GM18861 (cell line): Measurements from ENCODE around the gene SPG7.

Experiments used
- ATAC-seq: cut with Tn5 transposase; IDR thresholded peaks from one replicate; pipeline ENCODE4 v1.9.1; 2021; ENCODE audit not compliant: unreplicated experiment

SPG7 gene

GRCh38 chr16:89545831-89546574 lies 37.8 kb downstream of the SPG7 start:
- ATAC-seq, result no peak

GRCh38 chr16:89546781-89547180 lies 38.6 kb downstream of the SPG7 start:
- ATAC-seq, result no peak

GRCh38 chr16:89547291-89547690 lies 39.1 kb downstream of the SPG7 start:
- no peak for ATAC-seq

- ATAC-seq, result no peak
These were observed 39.7 kb downstream of the SPG7 start for GRCh38 chr16:89547860-89548259.

GRCh38 chr16:89548344-89549006 lies 40.3 kb downstream of the SPG7 start:
- no peak for ATAC-seq

- ATAC-seq, result no peak
These were observed 41.0 kb downstream of the SPG7 start for GRCh38 chr16:89549007-89549700.

GRCh38 chr16:89550421-89551007 lies 42.3 kb downstream of the SPG7 start:
- no peak for ATAC-seq

GRCh38 chr16:89552329-89552728 lies 44.1 kb downstream of the SPG7 start:
- no peak for ATAC-seq

- no peak for ATAC-seq
These were observed 44.7 kb downstream of the SPG7 start for GRCh38 chr16:89552913-89553312.

- no peak for ATAC-seq
These were observed 45.5 kb downstream of the SPG7 start for GRCh38 chr16:89553733-89554132.

- no peak for ATAC-seq
These were observed 46.1 kb downstream of the SPG7 start for GRCh38 chr16:89554343-89554742.

GRCh38 chr16:89555265-89555664 lies 47.1 kb downstream of the SPG7 start:
- no peak for ATAC-seq

- ATAC-seq, result no peak
These were observed 47.6 kb downstream of the SPG7 start for GRCh38 chr16:89555780-89556179.

- ATAC-seq, result no peak
These were observed 48.8 kb downstream of the SPG7 start for GRCh38 chr16:89556750-89557689.

GRCh38 chr16:89557690-89558490 lies 49.7 kb downstream of the SPG7 start:
- ATAC-seq, result no peak

- ATAC-seq, result peak; percentile 74
These were observed 52.4 kb downstream of the SPG7 start, which contains the start of gene RPL13 for GRCh38 chr16:89560378-89561141. Gene RPL13 (plus strand): TSS chr16:89560682. CDS start chr16:89560960, 278 bp downstream.

- no peak for ATAC-seq
These were observed 53.1 kb downstream of the SPG7 start for GRCh38 chr16:89561142-89561883.
